IPS-18a (cell line): Measurements from ENCODE around the gene ARL6IP5.

Experiments used
- H3K27ac ChIP-seq: one replicate; pipeline ENCODE4 v1.5.1; 2013; ENCODE audit warnings: low read length
- H3K27me3 ChIP-seq: one replicate; pipeline ENCODE4 v1.6.1; 2013; ENCODE audit warnings: mild to moderate bottlenecking, low read length; ENCODE audit not compliant: control insufficient read depth, insufficient read depth
- H3K36me3 ChIP-seq: one replicate; pipeline ENCODE4 v1.6.1; 2013; ENCODE audit warnings: low read depth, low read length; ENCODE audit not compliant: control insufficient read depth
- H3K4me1 ChIP-seq: one replicate; pipeline ENCODE4 v1.6.1; 2013; ENCODE audit warnings: low read depth, low read length; ENCODE audit not compliant: control insufficient read depth
- H3K4me3 ChIP-seq: one replicate; pipeline ENCODE4 v1.5.1; 2013; ENCODE audit warnings: low read length
- H3K9ac ChIP-seq: one replicate; pipeline ENCODE4 v1.6.1; 2013; ENCODE audit warnings: mild to moderate bottlenecking, low read length, moderate library complexity
- H3K9me3 ChIP-seq: one replicate; pipeline ENCODE4 v1.6.1; 2013; ENCODE audit warnings: low read depth, low read length; ENCODE audit not compliant: control insufficient read depth

Gene ARL6IP5

GRCh38 chr3:69121513-69121912 lies 36.8 kb downstream of the ARL6IP5 start:
- H3K4me3 ChIP-seq: no peak overlapping the region
- no peaks in the 10 kb centered on the region for H3K4me1 ChIP-seq
- H3K9ac ChIP-seq: no peak overlapping the region
- H3K27me3 ChIP-seq: no peaks in the 10 kb centered on the region
- H3K27ac ChIP-seq: no peak overlapping the region
- H3K36me3 ChIP-seq: no peaks in the 10 kb centered on the region
- no peaks in the 10 kb centered on the region for H3K9me3 ChIP-seq

- H3K4me1 ChIP-seq: no peaks in the 10 kb centered on the region
- H3K9me3 ChIP-seq: no peaks in the 10 kb centered on the region
- no peak overlapping the region for H3K9ac ChIP-seq
- no peak overlapping the region for H3K27ac ChIP-seq
- H3K4me3 ChIP-seq: no peak overlapping the region
- H3K27me3 ChIP-seq: no peaks in the 10 kb centered on the region
- H3K36me3 ChIP-seq: no peaks in the 10 kb centered on the region
These were observed 37.2 kb downstream of the ARL6IP5 start for GRCh38 chr3:69121950-69122349.

GRCh38 chr3:69122403-69122802 lies 37.7 kb downstream of the ARL6IP5 start, which contains the start of gene LMOD3:
Gene LMOD3 (minus strand): TSS chr3:69122595. CDS start chr3:69122386, 209 bp downstream.
- no peak within 1 kb of the TSS for H3K4me3 ChIP-seq
- H3K27ac ChIP-seq: no peak within 1 kb of the TSS
- no peaks in the 10 kb centered on the region for H3K27me3 ChIP-seq
- H3K36me3 ChIP-seq: no peaks in the 10 kb centered on the region
- H3K9ac ChIP-seq: no peak within 1 kb of the TSS
- no peaks in the 10 kb centered on the region for H3K4me1 ChIP-seq
- H3K9me3 ChIP-seq: no peaks in the 10 kb centered on the region

GRCh38 chr3:69126216-69126615 lies 41.5 kb downstream of the ARL6IP5 start:
- Histone ChIP-seq H3K4me3 (no peak overlapping the region), H3K9ac (no peak overlapping the region), H3K4me1 (no peaks in the 10 kb centered on the region), H3K36me3 (no peaks in the 10 kb centered on the region), H3K27ac (no peak overlapping the region), H3K9me3 (no peaks in the 10 kb centered on the region), H3K27me3 (no peaks in the 10 kb centered on the region)

GRCh38 chr3:69126999-69127398 lies 42.3 kb downstream of the ARL6IP5 start:
- no peaks in the 10 kb centered on the region for H3K9me3 ChIP-seq
- no peaks in the 10 kb centered on the region for H3K4me1 ChIP-seq
- H3K9ac ChIP-seq: no peak overlapping the region
- no peaks in the 10 kb centered on the region for H3K27me3 ChIP-seq
- H3K4me3 ChIP-seq: no peak overlapping the region
- no peaks in the 10 kb centered on the region for H3K36me3 ChIP-seq
- no peak overlapping the region for H3K27ac ChIP-seq

- no peak overlapping the region for H3K9ac ChIP-seq
- H3K4me3 ChIP-seq: no peak overlapping the region
- H3K4me1 ChIP-seq: no peaks in the 10 kb centered on the region
- H3K36me3 ChIP-seq: no peaks in the 10 kb centered on the region
- H3K9me3 ChIP-seq: no peaks in the 10 kb centered on the region
- H3K27ac ChIP-seq: no peak overlapping the region
- no peaks in the 10 kb centered on the region for H3K27me3 ChIP-seq
These were observed 43.8 kb downstream of the ARL6IP5 start for GRCh38 chr3:69128509-69128908.

GRCh38 chr3:69129531-69129930 lies 44.8 kb downstream of the ARL6IP5 start:
- no peak overlapping the region for H3K4me3 ChIP-seq
- no peaks in the 10 kb centered on the region for H3K4me1 ChIP-seq
- no peak overlapping the region for H3K27ac ChIP-seq
- H3K36me3 ChIP-seq: no peaks in the 10 kb centered on the region
- H3K9ac ChIP-seq: no peak overlapping the region
- no peaks in the 10 kb centered on the region for H3K9me3 ChIP-seq
- H3K27me3 ChIP-seq: no peaks in the 10 kb centered on the region

GRCh38 chr3:69130689-69131088 lies 46.0 kb downstream of the ARL6IP5 start:
- no peaks in the 10 kb centered on the region for H3K9me3 ChIP-seq
- no peaks in the 10 kb centered on the region for H3K4me1 ChIP-seq
- no peak overlapping the region for H3K27ac ChIP-seq
- no peaks in the 10 kb centered on the region for H3K36me3 ChIP-seq
- no peak overlapping the region for H3K9ac ChIP-seq
- no peaks in the 10 kb centered on the region for H3K27me3 ChIP-seq
- H3K4me3 ChIP-seq: no peak overlapping the region

GRCh38 chr3:69137005-69137404 lies 52.3 kb downstream of the ARL6IP5 start:
- H3K9ac ChIP-seq: no peak overlapping the region
- no peak overlapping the region for H3K27ac ChIP-seq
- no peaks in the 10 kb centered on the region for H3K9me3 ChIP-seq
- H3K4me1 ChIP-seq: no peaks in the 10 kb centered on the region
- H3K36me3 ChIP-seq: no peaks in the 10 kb centered on the region
- H3K27me3 ChIP-seq: no peaks in the 10 kb centered on the region
- no peak overlapping the region for H3K4me3 ChIP-seq

GRCh38 chr3:69137412-69137811 lies 52.7 kb downstream of the ARL6IP5 start:
- Histone ChIP-seq H3K4me1 (no peaks in the 10 kb centered on the region), H3K9ac (no peak overlapping the region), H3K27me3 (no peaks in the 10 kb centered on the region), H3K9me3 (no peaks in the 10 kb centered on the region), H3K36me3 (no peaks in the 10 kb centered on the region), H3K4me3 (no peak overlapping the region), H3K27ac (no peak overlapping the region)

GRCh38 chr3:69141313-69141712 lies 56.6 kb downstream of the ARL6IP5 start:
- H3K4me1 ChIP-seq: peaks cover 11% of the 10 kb centered on the region
- H3K9me3 ChIP-seq: no peaks in the 10 kb centered on the region
- H3K27me3 ChIP-seq: peaks cover 23% of the 10 kb centered on the region
- no peaks in the 10 kb centered on the region for H3K36me3 ChIP-seq
- H3K27ac ChIP-seq: no peak overlapping the region
- no peak overlapping the region for H3K9ac ChIP-seq
- H3K4me3 ChIP-seq: no peak overlapping the region

GRCh38 chr3:69142090-69142489 lies 57.4 kb downstream of the ARL6IP5 start:
- H3K9ac ChIP-seq: no peak overlapping the region
- H3K27me3 ChIP-seq: peaks cover 23% of the 10 kb centered on the region
- H3K4me3 ChIP-seq: no peak overlapping the region
- H3K36me3 ChIP-seq: no peaks in the 10 kb centered on the region
- no peak overlapping the region for H3K27ac ChIP-seq
- H3K4me1 ChIP-seq: peaks cover 11% of the 10 kb centered on the region
- H3K9me3 ChIP-seq: no peaks in the 10 kb centered on the region
